Non-pigmented ciliary epithelial cell (primary cell): ENCODE data around the gene FAM174C.
"Not testable (repeated sequence)": the region's sequence is repeated elsewhere in the genome, so short reads cannot be mapped to it uniquely, and the experiment has no call there.

ENCODE experiments used
- DNase-seq: peaks from one replicate; pipeline ENCODE4 v3.0.0-alpha.2; 2010; ENCODE audit warnings: low read depth

The FAM174C gene

GRCh38 chr19:1237027-1237659 lies 38.2 kb upstream of the FAM174C start:
- no peak for DNase-seq

- no peak for DNase-seq
Observed at GRCh38 chr19:1237754-1238368, 37.5 kb upstream of the FAM174C start, which contains the start of gene CBARP. Gene CBARP, minus strand, starts transcription at chr19:1238005. Its CDS starts 1,905 bp downstream, at chr19:1236100.

- DNase-seq, result no peak
Observed at GRCh38 chr19:1238369-1239303, 36.7 kb upstream of the FAM174C start.

- no peak for DNase-seq
Observed at GRCh38 chr19:1239420-1239795, 35.9 kb upstream of the FAM174C start.

- no peak for DNase-seq
Observed at GRCh38 chr19:1239796-1240737, 35.3 kb upstream of the FAM174C start.

GRCh38 chr19:1240925-1241324 lies 34.4 kb upstream of the FAM174C start:
- DNase-seq, result no peak

GRCh38 chr19:1241417-1242095 lies 33.8 kb upstream of the FAM174C start, which contains the start of gene ATP5F1D:
Gene ATP5F1D, plus strand, starts transcription at chr19:1241751. Its CDS starts 100 bp downstream, at chr19:1241851.
- no peak for DNase-seq

- no peak for DNase-seq
Observed at GRCh38 chr19:1243768-1244692, 31.3 kb upstream of the FAM174C start.

- no peak for DNase-seq
Observed at GRCh38 chr19:1244693-1245451, 30.5 kb upstream of the FAM174C start.

- DNase-seq, result no peak
Observed at GRCh38 chr19:1245494-1246264, 29.7 kb upstream of the FAM174C start.

- DNase-seq, result not testable (repeated sequence)
Observed at GRCh38 chr19:1246265-1247087, 28.9 kb upstream of the FAM174C start.

GRCh38 chr19:1247748-1248138 lies 27.6 kb upstream of the FAM174C start:
- no peak for DNase-seq

GRCh38 chr19:1248139-1248785 lies 27.1 kb upstream of the FAM174C start, which contains the start of gene MIDN:
Gene MIDN, plus strand, starts transcription at chr19:1248583. Its CDS starts 1,714 bp downstream, at chr19:1250297.
- no peak for DNase-seq

- no peak for DNase-seq
Observed at GRCh38 chr19:1248786-1249297, 26.5 kb upstream of the FAM174C start.

GRCh38 chr19:1249298-1249989 lies 25.9 kb upstream of the FAM174C start:
- no peak for DNase-seq

- no peak for DNase-seq
Observed at GRCh38 chr19:1249990-1250436, 25.3 kb upstream of the FAM174C start.
